ENCODE results near the gene TEX2. TPM values are rescaled to one million over a fixed set of nuclear protein-coding genes. Genes with fewer than 3 reads are reported as not detected.
"Not testable (repeated sequence)": the region's sequence is repeated elsewhere in the genome, so short reads cannot be mapped to it uniquely, and the experiment has no call there.

The TEX2 gene
- polyA plus RNA-seq, 3 donors: 6.5 to 8.7 (median 7.8) TPM

GRCh38 chr17:64240261-64240740, 22.8 kb downstream of the TEX2 start:
- H3K27ac ChIP-seq (ENCODE audit: low read depth in 1 of 2, low read length in 2 of 2): peak overlapping the region in 1 of 2 donors; percentile 37
- no peak for TF ChIP-seq CTCF (IDR thresholded peaks at IDR 0.05)
- peak overlapping the region; percentile 4 for H3K9ac ChIP-seq (ENCODE audit: insufficient read depth, low read length, poor library complexity, severe bottlenecking)
- H3K27me3 ChIP-seq (ENCODE audit: control insufficient read depth in 2 of 2, insufficient read depth in 2 of 2, low read length in 2 of 2): no peaks in the 10 kb centered on the region
- no peak overlapping the region for H3K4me2 ChIP-seq (replicated peaks; ENCODE audit: extremely low read depth, low read length, poor library complexity, severe bottlenecking)
- peaks cover 2 to 20% of the 10 kb centered on the region in 2 donors for H3K36me3 Mint-ChIP-seq
- peaks cover 0 to 5% of the 10 kb centered on the region in 2 donors for H3K36me3 ChIP-seq (replicated peaks in 1 of 2; ENCODE audit: control insufficient read depth in 1 of 2, insufficient read depth in 2 of 2, low read length in 2 of 2)
- intact Hi-C loops (cut with micrococcal nuclease): no loop called here
- no peak overlapping the region for H3K4me3 ChIP-seq (replicated peaks in 1 of 3; ENCODE audit: low read depth in 2 of 3, low read length in 3 of 3)
- peaks cover 6% of the 10 kb centered on the region for H4K20me1 ChIP-seq (ENCODE audit: insufficient read depth, low read length)
- no peaks in the 10 kb centered on the region for H3K27me3 Mint-ChIP-seq (ENCODE audit: low read depth in 3 of 3)
- no peaks in the 10 kb centered on the region for H3K9me3 ChIP-seq (replicated peaks in 1 of 2; ENCODE audit: control insufficient read depth in 1 of 2, insufficient read depth in 1 of 2, low read length in 2 of 2)
- H2AFZ ChIP-seq (ENCODE audit: insufficient read depth, low read depth, low read length, poor library complexity, severe bottlenecking): no peak overlapping the region
- no peaks in the 10 kb centered on the region for H3K9me3 Mint-ChIP-seq
- H3K4me3 Mint-ChIP-seq: no peak overlapping the region
- peaks cover 3 to 12% of the 10 kb centered on the region in 2 donors for H3K4me1 ChIP-seq (ENCODE audit: control insufficient read depth in 1 of 2, insufficient read depth in 2 of 2, low read length in 2 of 2)
- DNase-seq: no peak
- H3K4me1 Mint-ChIP-seq: peaks cover 19% of the 10 kb centered on the region
- peak overlapping the region in 6 of 7 donors; percentile 56 to 76 (median 72) for H3K27ac Mint-ChIP-seq
- WGBS (ENCODE audit: insufficient coverage): no CpG with 5 or more reads among the region's 5 CpGs
- H3K79me2 ChIP-seq (ENCODE audit: insufficient read depth, low read length): peaks cover 100% of the 10 kb centered on the region

- 100% methylated on average over 2 of the region's 4 CpGs for WGBS (ENCODE audit: insufficient coverage)
Observed at GRCh38 chr17:64238449-64238848, 24.6 kb downstream of the TEX2 start.

More at GRCh38 chr17:64238449-64238848, 24.6 kb downstream of the TEX2 start:
- Histone ChIP-seq H3K4me1 (ENCODE audit: control insufficient read depth in 1 of 2, insufficient read depth in 2 of 2, low read length in 2 of 2) (peaks cover 3 to 12% of the 10 kb centered on the region in 2 donors), H3K79me2 (ENCODE audit: insufficient read depth, low read length) (peaks cover 100% of the 10 kb centered on the region)
- Mint-ChIP-seq H3K36me3 (peaks cover 8 to 19% of the 10 kb centered on the region in 2 donors), H3K27ac (peak overlapping the region in 1 of 7 donors; percentile 16), H3K4me1 (peaks cover 19% of the 10 kb centered on the region)
- H3K4me3 Mint-ChIP-seq; H3K4me2 ChIP-seq (replicated peaks; ENCODE audit: extremely low read depth, low read length, poor library complexity, severe bottlenecking); H3K4me3 ChIP-seq (replicated peaks in 1 of 3; ENCODE audit: low read depth in 2 of 3, low read length in 3 of 3); DNase-seq; H3K36me3 ChIP-seq (replicated peaks in 1 of 2; ENCODE audit: control insufficient read depth in 1 of 2, insufficient read depth in 2 of 2, low read length in 2 of 2); intact Hi-C loops (cut with micrococcal nuclease); H3K27ac ChIP-seq (ENCODE audit: low read depth in 1 of 2, low read length in 2 of 2); H2AFZ ChIP-seq (ENCODE audit: insufficient read depth, low read depth, low read length, poor library complexity, severe bottlenecking); H3K27me3 Mint-ChIP-seq (ENCODE audit: low read depth in 3 of 3); H3K27me3 ChIP-seq (ENCODE audit: control insufficient read depth in 2 of 2, insufficient read depth in 2 of 2, low read length in 2 of 2); H3K9me3 Mint-ChIP-seq; H3K9ac ChIP-seq (ENCODE audit: insufficient read depth, low read length, poor library complexity, severe bottlenecking); H3K9me3 ChIP-seq (replicated peaks in 1 of 2; ENCODE audit: control insufficient read depth in 1 of 2, insufficient read depth in 1 of 2, low read length in 2 of 2); H4K20me1 ChIP-seq (ENCODE audit: insufficient read depth, low read length): not testable (repeated sequence)

Measured in CD14-positive monocyte (primary cell).